Measurements from ENCODE around the gene ANGPTL3.

GRCh38 chr1:62588000-62588399, 9.3 kb upstream of the ANGPTL3 start:
- TF ChIP-seq POLR2AphosphoS5 (IDR thresholded peaks at IDR 0.05; ENCODE audit: low read depth, low read length) (no peak), REST (IDR thresholded peaks at IDR 0.05; ENCODE audit: insufficient read depth in 1 of 2, low read depth in 2 of 2, low read length in 2 of 2) (no peak), TAF1 (IDR thresholded peaks at IDR 0.05; ENCODE audit: borderline replicate concordance, insufficient read depth, low read length) (no peak), SIN3A (IDR thresholded peaks at IDR 0.05; ENCODE audit: borderline replicate concordance, insufficient read depth, low read length) (no peak), FOXP2 (optimal IDR thresholded peaks at IDR 0.05; ENCODE audit: borderline replicate concordance, extremely low read depth, extremely low read length, insufficient read depth) (no peak)
